GM18861 (cell line): Measurements from ENCODE around the gene CDH4.

Experiments
- ATAC-seq: cut with Tn5 transposase; IDR thresholded peaks from one replicate; pipeline ENCODE4 v1.9.1; 2021; ENCODE audit not compliant: unreplicated experiment

The CDH4 gene

DNA sequence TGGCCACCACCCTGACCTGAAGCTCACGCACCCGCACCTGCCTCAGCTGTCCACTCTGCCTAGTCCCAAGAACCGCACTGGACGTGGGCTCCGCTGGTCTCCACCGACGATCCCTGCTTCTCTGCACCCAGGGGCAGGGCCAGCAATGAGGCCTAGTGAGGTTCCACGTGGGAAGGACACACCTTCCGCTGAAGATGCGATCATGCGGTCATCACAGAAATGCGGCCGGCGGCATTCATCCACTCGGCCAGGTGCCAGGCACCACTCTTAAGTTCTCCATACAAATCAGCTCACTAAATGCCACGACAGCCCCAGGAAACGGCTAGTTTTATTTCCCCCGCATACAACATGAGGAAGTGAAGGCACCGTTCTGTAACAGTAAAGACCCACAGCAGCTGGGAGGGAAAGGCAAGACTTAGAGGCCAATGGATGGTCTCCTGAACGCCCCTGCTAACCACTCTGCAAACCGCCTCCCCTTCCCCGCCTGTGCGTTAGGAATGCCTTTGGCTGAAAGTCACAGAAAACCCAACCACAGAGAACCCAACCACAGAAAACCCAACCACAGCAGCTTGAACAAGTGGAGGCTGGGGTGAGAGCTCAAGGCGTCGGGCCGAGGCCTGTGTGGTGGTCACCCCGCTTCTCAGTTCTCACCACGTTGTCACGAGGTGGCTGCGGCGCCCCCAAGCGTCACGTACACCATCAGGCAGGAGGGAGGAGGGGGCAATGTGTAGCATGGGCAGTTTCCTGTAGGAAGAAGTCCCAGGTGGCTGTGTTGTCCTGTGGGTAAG is 609.2 kb downstream of the CDH4 start:
- no peak for ATAC-seq

DNA sequence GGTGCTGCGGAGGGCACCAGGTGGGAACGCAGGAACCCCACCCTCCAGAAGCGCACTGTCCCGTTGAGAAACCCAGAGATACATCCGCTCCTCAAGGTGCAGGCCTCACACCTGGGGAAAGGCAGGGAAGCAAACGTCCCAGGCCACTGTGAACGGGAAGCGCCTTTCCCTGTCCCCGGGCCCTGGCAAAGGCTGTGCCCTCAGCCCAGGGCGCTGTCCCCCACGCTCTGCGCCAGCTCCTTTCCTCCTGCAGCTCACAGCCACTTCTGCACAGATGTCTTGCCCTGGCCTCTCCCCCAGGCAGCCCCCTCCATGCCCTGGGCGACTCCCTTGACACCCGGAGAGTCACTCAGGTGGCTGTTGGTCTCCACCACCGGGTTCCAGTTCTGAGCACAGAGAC is 609.8 kb downstream of the CDH4 start:
- ATAC-seq: no peak

DNA sequence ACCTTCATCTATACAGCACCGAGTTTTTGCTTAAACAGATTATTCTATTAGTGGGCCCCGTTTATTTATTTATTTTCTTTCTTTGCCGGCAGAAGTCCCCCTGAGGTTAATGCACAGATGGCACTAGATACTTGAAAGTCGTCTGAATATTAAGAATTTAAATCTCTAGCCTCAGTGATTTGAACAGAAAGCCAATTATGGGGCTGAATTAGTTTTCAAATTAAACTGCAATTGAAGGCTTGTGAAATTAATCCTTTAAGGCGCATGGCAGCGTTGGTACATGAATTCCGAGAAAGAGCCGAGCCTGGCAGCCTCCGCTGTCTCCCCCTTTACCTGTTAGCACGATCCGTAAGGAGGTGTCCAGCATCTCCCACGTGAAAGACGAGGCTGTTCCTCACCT is 610.8 kb downstream of the CDH4 start:
- ATAC-seq: no peak

DNA sequence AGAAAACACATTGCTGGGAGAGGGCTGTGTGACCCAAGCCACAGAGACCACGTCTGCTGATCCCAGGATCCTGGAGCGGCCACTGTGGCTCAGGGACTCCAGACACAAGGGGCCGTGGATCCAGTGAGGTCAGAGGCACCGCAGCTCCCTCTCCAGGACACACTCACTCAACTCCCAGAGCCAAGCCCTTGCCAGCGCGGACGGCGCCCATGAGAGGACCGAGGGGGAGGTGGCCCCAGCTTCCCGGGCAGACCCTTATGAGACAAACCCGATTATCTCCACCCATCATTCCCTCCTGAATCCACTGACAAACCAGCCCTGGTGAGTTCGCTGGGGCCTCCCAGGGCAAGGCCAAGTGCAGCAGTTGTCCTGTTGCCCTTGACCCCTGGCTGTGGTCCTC is 612.4 kb downstream of the CDH4 start:
- ATAC-seq: no peak

DNA sequence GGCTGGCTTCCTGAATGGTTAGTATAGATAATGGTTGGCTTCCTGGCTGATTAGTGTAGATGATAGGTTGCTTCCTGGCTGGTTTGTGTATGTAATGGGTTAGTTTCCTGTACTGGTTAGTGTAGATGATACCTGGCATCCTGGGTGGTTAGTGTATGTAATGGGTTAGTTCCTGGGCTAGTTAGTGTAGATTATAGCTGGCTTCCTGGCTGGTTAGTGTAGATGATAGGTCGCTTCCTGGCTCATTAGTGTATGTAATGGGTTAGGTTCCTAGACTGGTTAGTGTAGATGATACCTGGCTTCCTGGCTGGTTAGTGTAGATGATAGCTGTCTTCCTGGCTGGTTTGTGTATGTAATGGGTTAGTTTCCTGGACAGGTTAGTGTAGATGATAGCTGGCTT is 613.3 kb downstream of the CDH4 start:
- no peak for ATAC-seq

DNA sequence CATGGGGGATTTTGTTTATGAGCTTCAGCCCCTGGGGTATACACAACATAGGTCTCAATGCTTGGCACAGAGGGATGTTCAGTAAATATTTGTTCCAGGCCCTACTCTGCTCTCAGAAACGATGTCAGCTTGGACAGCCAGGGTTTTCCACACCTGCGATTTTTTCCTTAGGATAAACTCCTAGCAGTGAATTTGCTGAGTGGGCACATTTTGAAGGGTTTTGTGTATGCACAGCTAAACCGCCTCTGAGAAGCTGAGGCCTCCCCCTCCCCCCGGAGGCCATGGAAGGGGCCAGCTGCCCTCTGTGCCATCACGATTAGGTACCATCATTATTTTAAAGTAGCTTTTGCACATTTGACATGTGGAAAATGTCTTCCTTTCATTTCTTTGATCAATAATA is 614.1 kb downstream of the CDH4 start:
- ATAC-seq: no peak

DNA sequence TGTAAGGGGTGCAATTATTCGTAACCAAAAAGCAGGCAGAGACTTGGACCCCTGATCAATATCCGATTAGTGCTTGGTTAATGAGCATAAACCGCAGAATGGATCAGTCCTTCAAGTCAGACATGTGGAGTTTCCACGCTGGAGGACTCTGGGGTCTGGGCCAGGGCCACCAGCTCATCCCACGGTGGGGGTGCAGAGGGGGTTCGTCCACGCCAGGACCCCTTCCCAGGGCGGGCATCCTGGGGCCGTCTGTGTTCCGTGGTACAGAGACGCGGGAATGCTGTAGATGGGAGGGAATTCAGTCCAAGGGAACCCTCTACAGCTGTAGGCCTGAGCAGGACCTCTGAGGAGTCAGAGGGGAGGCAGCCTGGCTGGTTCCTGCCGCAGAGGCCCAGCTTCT is 615.9 kb downstream of the CDH4 start:
- no peak for ATAC-seq

DNA sequence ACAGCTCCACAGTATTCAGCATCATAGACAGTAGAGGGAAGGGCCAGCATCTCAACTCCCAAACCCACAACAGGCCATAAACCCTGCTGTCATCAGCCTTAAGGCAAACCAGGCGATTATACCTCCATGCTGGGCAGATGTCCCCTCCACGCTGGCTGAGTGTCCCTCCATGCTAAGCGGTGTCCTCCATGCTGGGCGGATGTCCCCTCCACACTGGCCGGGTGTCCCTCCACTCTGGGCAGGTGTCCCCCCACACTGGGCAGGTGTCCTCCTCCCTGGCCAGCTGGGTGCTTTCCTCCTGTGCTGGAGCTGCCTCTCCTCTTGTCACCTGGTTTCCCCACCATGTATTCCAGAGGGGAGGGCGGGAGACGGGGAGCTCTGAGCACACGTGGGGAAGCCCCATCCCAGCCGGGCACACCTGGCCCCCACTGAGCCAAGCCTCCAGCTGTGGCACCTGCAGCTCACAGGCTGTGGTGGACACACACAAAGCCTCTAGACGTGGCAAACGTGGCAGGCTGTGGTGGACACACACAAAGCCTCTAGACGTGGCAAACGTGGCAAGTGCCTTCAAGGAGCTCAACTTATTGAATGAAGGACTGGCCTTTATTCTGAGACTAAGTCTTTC is 616.5 kb downstream of the CDH4 start:
- no peak for ATAC-seq

DNA sequence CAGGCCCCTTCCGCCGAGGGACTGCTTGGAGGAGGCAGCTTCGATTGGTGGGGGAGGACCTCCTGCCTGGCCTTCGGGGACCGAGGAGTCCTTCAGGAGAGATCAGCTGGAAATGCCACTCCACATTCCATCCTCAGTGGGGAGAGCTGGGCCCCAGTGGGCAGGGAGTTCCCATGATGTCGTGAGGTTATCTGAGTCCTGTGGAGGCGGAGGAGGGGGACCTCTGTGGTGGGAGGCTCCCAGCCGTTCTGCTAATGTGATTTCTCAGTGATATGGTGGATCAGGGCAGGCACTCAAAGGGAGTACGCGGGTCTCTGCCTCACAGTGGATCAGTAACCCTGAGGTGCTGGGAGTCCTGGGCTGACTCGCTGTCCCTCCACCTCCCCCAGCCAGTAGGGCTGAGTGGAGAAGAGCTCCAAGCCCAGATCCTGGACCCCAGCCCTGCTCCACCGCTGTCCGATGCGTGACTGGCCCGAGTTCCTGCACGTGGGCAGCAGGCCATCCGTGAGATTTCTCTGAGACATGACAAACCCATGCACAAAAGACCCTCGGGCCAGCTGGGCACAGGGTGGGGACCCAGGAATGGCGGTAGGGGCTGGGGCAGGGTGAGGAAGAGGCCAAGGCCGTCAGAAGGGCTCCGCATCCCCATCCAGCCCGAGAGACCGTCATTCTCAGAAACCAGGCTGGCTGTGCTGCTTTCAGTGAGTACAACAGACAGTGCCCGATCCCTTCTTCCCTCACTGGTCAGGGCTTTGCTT is 617.9 kb downstream of the CDH4 start:
- no peak for ATAC-seq

DNA sequence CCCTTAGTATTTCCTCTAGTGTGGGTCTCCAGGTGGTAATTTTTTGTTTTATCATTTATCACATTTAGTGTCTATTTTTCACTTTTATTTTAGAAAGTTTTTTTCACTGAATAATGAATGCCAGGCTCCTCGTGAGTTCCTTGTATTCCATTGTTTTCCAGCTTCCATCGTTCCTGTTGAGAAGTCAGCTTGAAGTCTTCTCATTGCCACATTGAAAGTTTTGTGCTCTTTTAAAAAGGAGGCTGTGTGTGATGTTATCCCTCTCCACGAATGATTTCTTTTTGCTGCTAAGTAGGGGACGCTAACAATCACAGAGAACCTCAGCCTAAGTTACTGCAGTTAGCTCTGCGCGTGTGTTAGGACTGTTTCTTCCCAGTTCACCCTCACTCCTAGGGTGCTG is 619.1 kb downstream of the CDH4 start:
- no peak for ATAC-seq

DNA sequence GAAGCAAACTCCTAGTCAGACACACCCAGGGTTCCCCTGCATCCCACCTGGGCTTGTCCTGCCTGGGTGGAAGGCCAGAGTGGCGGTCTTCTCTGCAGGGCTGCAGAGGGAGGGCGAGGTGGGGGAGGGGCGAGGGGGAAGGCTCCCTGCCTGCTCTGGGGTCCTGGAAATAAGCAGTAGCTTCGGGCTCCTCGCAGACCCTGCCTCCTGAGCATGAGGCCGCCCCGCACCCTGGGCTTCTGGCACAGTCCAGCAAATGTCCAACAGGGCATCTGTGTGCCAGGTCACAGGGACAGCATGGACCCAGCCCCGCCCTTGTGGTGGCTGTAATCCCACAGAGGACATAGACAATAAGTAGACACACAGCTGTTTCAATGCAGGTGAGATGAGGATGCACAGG is 619.9 kb downstream of the CDH4 start:
- ATAC-seq: no peak

DNA sequence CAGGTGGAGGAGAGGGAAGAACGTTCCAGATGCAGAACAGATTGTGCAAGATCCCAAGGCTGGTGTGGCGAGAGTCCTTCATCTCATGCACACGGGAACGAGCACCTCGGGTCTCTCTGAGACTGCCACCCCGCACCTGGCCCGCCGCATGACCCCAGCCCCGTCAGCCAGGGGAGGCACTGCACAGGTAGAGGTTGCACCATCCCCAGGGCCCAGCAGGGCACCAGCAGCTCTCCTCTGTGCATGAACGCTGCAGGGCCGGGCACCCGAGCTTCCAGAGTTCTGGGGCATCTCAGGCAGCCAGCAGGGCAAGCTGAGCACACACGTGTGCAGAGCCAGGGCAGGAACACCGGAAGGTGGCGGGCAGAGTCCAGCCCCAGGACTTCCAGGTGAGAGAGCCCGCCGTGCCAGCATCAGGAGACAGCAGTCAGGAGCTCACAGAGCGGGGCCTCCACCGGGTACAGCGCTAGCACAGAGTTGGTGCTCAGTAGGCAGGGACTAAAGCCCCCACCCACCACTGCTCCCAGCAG is 620.4 kb downstream of the CDH4 start:
- ATAC-seq: no peak

DNA sequence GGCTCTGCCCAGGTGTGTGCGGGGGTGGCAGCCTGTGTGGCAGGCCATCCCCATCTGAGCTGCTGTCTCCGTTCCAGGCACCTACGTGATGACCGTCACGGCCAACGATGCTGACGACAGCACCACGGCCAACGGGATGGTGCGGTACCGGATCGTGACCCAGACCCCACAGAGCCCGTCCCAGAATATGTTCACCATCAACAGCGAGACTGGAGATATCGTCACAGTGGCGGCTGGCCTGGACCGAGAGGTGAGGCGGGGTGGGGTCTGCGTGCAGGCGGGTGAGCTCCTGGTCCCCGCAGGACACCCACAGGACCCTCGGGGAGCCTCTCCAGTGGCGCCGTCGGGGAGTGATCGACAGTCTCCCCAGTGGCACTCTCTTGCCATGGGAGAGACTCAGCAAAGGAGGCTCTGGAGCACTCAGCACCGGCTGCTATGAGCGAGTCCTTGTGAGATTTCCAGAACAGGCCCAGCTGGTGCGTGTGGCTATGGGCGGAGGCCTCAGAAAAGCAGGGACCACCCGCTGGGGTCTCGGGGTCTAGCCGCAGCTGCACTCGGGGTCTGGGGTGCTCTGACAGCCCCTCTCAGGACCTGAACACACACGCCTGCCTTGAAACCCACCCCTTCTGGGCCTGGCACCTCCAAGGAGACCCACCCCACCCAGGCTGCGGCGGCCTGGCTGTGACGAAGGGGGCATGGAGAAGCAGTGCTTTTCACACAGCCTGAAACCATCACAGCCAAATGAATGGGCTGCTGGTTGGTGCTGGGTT is 621.8 kb downstream of the CDH4 start:
- no peak for ATAC-seq

DNA sequence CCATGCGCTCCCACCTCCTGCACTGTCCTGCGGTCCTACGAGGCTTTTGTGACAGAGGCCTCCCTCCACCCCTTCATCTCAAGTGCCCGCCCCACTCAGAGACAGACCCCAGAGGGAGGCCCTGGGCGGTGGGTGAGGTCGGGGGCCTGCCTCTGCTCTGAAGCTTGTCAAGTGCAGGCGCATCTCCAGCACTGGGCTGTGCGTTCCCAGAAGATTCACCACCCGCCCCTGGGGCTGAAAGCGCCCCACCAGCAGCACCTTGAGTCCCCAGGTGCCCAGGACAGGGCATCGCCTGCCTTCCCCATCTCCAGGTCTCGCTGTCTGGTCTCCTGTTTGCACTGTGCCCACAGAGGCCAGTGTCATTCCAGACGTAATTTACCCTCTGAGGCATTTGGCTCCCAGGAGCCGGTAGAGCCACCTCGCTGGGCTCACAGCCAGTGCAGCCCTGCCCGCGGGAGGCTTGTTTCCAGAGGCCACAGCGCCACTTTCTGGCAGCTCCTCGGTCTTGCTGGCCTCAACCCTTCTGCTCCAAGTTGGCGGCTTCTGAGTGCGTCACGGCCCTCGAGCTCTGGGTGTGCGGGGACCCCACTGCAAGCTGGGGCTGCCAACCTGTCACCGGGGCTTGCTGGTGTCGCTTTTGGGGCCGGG is 622.5 kb downstream of the CDH4 start:
- no peak for ATAC-seq

DNA sequence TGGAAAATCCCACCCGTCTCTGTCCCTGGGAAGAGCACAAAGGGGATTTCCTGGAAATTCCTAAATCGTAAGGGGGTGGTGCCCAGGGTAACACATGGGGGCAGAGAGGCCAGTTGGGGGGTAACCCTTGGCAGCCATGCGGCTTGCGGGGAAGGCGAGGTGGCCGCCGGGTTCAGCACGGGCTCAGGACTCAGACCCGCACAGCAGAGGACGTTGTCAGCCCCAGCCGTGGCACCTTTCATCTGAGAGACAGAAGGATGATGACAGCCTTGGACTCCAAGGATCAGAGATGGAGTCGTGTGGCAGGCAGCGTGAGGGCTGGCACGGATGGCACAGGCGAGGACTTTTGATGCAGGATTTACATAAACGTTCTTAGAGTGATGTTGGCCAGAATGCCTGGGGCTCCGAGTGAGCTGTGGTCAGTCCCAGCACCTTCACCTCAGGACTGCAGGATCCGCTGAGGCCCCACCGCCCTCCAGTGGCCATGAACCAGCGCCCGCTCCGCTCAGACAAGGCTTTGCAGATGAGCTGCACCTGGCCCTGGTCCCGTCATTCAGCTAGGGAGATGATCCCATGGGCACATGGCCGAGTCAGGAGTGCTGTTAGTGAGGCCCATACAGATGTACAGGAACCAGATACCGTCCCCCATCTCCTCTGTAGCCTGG is 623.3 kb downstream of the CDH4 start:
- no peak for ATAC-seq

DNA sequence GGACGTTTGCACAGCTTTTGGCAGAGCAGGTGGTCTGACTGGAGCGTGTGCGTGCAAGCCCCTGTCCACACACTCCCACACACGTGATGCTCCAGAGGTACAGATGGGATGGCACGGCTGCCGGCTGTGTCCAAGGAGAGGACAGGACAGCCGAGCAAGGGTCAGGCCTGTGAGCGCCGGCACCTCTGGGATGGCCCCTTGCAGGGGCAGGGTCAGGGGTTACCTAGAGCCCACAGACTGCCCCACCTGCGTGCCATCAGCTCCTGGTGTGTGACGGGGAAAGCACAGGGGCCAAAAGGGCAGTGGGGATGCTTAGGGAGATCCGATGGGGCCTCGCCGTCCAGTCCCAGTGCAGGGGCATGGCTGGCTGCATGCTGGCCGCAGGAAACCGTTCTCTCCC is 623.9 kb downstream of the CDH4 start:
- no peak for ATAC-seq

DNA sequence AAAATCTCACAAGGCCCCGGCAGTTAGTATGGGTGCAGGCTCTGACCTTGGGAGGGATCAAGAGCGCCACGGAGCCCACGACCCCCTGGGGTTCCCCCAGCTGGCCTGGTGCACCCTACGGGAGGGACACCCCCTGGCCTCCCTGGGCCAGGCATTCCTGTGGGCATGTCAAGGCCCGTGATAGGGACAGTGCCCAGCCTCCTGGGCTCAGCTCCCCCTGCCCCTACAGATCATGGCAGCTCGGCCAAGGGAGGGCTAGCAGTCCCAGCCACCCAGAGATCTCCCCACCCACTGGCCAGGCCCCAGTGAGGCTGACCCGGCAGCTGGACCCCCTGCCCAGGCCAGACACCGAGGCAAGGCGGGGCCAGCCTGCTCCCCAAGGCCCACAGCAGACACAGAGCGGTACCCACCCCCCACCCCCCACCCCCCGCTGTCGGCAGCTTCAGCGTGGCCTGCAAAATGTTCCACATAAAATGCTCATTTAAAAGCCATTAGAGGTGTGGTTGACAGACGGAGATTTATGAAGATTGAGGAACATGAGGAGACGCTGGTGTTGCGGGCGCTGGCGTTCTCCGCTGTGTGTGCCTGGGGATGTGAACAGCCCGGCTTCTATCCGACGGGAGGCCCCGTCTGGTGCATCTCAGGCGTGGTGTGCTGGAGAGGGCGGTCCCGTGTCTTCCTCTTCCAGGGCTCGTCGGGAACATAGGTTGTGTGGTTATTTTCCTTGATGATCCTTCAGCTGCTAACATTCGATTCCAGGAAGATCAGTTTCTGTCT is 625.1 kb downstream of the CDH4 start:
- no peak for ATAC-seq

DNA sequence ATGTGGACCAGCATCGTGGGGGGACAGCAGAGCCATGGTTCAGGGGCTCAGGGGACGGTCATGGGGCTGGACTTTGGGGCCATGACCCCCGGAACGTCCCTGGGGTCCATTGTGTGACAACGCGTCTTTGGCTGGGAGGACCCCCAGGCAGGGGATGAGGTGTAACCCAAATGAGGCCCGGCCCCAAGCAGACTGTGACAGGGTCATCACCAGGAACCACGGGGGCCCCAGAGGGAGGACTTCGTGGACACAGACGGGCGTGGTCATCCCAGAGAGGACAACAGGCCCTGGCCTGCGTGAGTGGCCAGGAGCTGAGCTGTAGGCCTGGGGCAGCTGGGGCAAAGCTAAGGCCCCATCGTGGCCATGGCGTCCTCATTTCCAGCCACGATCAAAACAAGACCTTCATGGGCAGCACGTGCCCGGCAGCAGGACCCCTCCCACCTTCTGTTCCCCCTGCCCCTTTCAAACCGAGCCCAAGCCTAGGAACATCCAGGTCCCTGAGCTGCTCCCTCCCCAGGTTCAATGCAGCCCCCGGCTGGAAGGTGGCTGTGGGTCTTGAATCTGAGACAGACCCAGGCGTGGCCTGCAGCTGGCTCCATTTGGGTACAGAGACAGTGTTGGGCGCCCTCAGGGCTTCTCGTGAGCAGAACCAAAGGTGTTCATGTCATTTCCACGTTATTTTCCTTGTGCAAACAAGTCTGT is 625.9 kb downstream of the CDH4 start:
- no peak for ATAC-seq
